OCI-LY1 (cell line): Measurements from ENCODE around the gene SPINK5.

Experiments
- H2AFZ ChIP-seq: fragments of 200-600 bp; sonication (generic), shearing (Covaris generic); 2 replicates; pipeline ENCODE4 v1.6.0; 2014; ENCODE audit warnings: antibody characterized with exemption, mild to moderate bottlenecking, low read length
- H3F3A ChIP-seq: fragments of 200-600 bp; sonication (generic), shearing (Covaris generic); 2 replicates; pipeline ENCODE4 v1.6.0; 2014; ENCODE audit warnings: mild to moderate bottlenecking, antibody characterized with exemption, low read length, moderate library complexity; ENCODE audit not compliant: insufficient read depth
- H3K27ac ChIP-seq: fragments of 200-600 bp; sonication (generic); 2 replicates; pipeline ENCODE4 v1.5.1; 2014; ENCODE audit warnings: low read length, mixed run types, mild to moderate bottlenecking, low read depth; ENCODE audit not compliant: poor library complexity, severe bottlenecking
- H3K27me3 ChIP-seq: fragments of 200-600 bp; sonication (generic); 2 replicates; pipeline ENCODE4 v1.6.0; 2014; ENCODE audit warnings: antibody characterized with exemption, mild to moderate bottlenecking, low read length, moderate library complexity; ENCODE audit not compliant: insufficient read depth
- H3K36me3 ChIP-seq: fragments of 200-600 bp; sonication (generic); 2 replicates; pipeline ENCODE4 v1.6.1; 2014; ENCODE audit warnings: mild to moderate bottlenecking, antibody characterized with exemption, low read length, moderate library complexity, mixed read lengths; ENCODE audit not compliant: insufficient read depth
- H3K4me1 ChIP-seq: fragments of 200-600 bp; sonication (generic); 2 replicates; pipeline ENCODE4 v1.5.1; 2014; ENCODE audit warnings: mild to moderate bottlenecking, low read length, moderate library complexity; ENCODE audit not compliant: insufficient read depth, severe bottlenecking
- H3K4me2 ChIP-seq: fragments of 200-600 bp; sonication (generic), shearing (Covaris generic); 2 replicates; pipeline ENCODE4 v1.6.1; 2014; ENCODE audit warnings: low read length
- H3K4me3 ChIP-seq: fragments of 200-600 bp; sonication (generic); 2 replicates; pipeline ENCODE4 v1.5.1; 2014; ENCODE audit warnings: low read length, low read depth, mild to moderate bottlenecking, mixed read lengths; ENCODE audit not compliant: poor library complexity, severe bottlenecking
- H3K79me2 ChIP-seq: fragments of 200-600 bp; shearing (Covaris generic); 2 replicates; pipeline ENCODE4 v1.6.1; 2016; ENCODE audit warnings: mixed run types, low read length, mixed read lengths; ENCODE audit not compliant: insufficient read depth
- H3K9ac ChIP-seq: fragments of 200-600 bp; sonication (generic), shearing (Covaris generic); 2 replicates; pipeline ENCODE4 v1.6.1; 2014; ENCODE audit warnings: mild to moderate bottlenecking, low read length, mixed read lengths
- H3K9me2 ChIP-seq: fragments of 200-600 bp; sonication (generic), shearing (Covaris generic); 2 replicates; pipeline ENCODE4 v1.6.1; 2014; ENCODE audit warnings: low read depth, mild to moderate bottlenecking, low read length, mixed read lengths
- H3K9me3 ChIP-seq: fragments of 200-600 bp; shearing (Covaris generic); 2 replicates; pipeline ENCODE4 v1.6.1; 2014; ENCODE audit warnings: low read length, mixed read lengths
- H4K20me1 ChIP-seq: fragments of 200-600 bp; sonication (generic), shearing (Covaris generic); 2 replicates; pipeline ENCODE4 v1.6.0; 2016; ENCODE audit warnings: mild to moderate bottlenecking, low read length; ENCODE audit not compliant: insufficient read depth
- CTCF ChIP-seq: fragments of 200-600 bp; sonication (generic), shearing (Covaris generic); IDR thresholded peaks from 2 replicates; pipeline ENCODE4 v1.5.1; 2017; ENCODE audit warnings: mild to moderate bottlenecking, antibody characterized with exemption, low read length, moderate library complexity, mixed read lengths
- EZH2 ChIP-seq: fragments of 200-600 bp; sonication (generic), shearing (Covaris generic); IDR thresholded peaks from 2 replicates; pipeline ENCODE4 v1.8.0; 2017; ENCODE audit warnings: borderline replicate concordance, mixed run types, mild to moderate bottlenecking, antibody characterized with exemption, low read length, moderate library complexity, mixed read lengths

The SPINK5 gene

GRCh38 chr5:148063861-148064260 lies at the start of gene SPINK5:
Gene SPINK5, plus strand, starts transcription at chr5:148063980. Its CDS starts 65 bp downstream, at chr5:148064045.
- Histone ChIP-seq H3K9me2 (no peaks in the 10 kb centered on the region), H3K9me3 (no peaks in the 10 kb centered on the region), H2AFZ (no peak within 1 kb of the TSS), H3K27ac (no peak within 1 kb of the TSS), H3K79me2 (no peaks in the 10 kb centered on the region), H3K4me2 (no peak within 1 kb of the TSS), H3K27me3 (no peaks in the 10 kb centered on the region), H3K4me1 (no peaks in the 10 kb centered on the region), H4K20me1 (no peaks in the 10 kb centered on the region), H3K4me3 (no peak within 1 kb of the TSS), H3K9ac (no peak within 1 kb of the TSS), H3F3A (no peaks in the 10 kb centered on the region), H3K36me3 (no peaks in the 10 kb centered on the region)
- TF ChIP-seq CTCF (no peak), EZH2 (no peak)

- H2AFZ ChIP-seq: no peak overlapping the region
- no peak overlapping the region for H3K4me2 ChIP-seq
- H3K4me3 ChIP-seq: no peak overlapping the region
- H3K9me2 ChIP-seq: no peaks in the 10 kb centered on the region
- H3K36me3 ChIP-seq: no peaks in the 10 kb centered on the region
- H3K27ac ChIP-seq: no peak overlapping the region
- H3K27me3 ChIP-seq: no peaks in the 10 kb centered on the region
- H3K9me3 ChIP-seq: no peaks in the 10 kb centered on the region
- H4K20me1 ChIP-seq: no peaks in the 10 kb centered on the region
- no peak for TF ChIP-seq CTCF
- TF ChIP-seq EZH2: no peak
- H3K9ac ChIP-seq: no peak overlapping the region
- no peaks in the 10 kb centered on the region for H3F3A ChIP-seq
- no peaks in the 10 kb centered on the region for H3K4me1 ChIP-seq
- H3K79me2 ChIP-seq: no peaks in the 10 kb centered on the region
Observed at GRCh38 chr5:148014276-148014675, 49.5 kb upstream of the SPINK5 start.

GRCh38 chr5:148020257-148020988 lies 43.4 kb upstream of the SPINK5 start:
- H4K20me1 ChIP-seq: no peaks in the 10 kb centered on the region
- TF ChIP-seq EZH2: no peak
- TF ChIP-seq CTCF: no peak
- no peaks in the 10 kb centered on the region for H3K9me3 ChIP-seq

More at GRCh38 chr5:148020257-148020988, 43.4 kb upstream of the SPINK5 start:
- Histone ChIP-seq H3K27ac (no peak overlapping the region), H3K9ac (no peak overlapping the region), H3K79me2 (no peaks in the 10 kb centered on the region), H3K4me2 (no peak overlapping the region), H3F3A (no peaks in the 10 kb centered on the region), H2AFZ (no peak overlapping the region), H3K4me1 (no peaks in the 10 kb centered on the region), H3K36me3 (no peaks in the 10 kb centered on the region), H3K4me3 (no peak overlapping the region), H3K27me3 (no peaks in the 10 kb centered on the region), H3K9me2 (no peaks in the 10 kb centered on the region)
